ENCODE results near the gene PUM2. TPM values are rescaled to one million over a fixed set of nuclear protein-coding genes. Genes with fewer than 3 reads are reported as not detected.

PUM2 gene
- total RNA-seq, 1 donor from 2014 or later = 69.8 TPM

GRCh38 chr2:20207051-20207450 lies 143.6 kb downstream of the PUM2 start:
- intact Hi-C loops (cut with micrococcal nuclease) = no loop called here
- TF ChIP-seq CTCF (IDR thresholded peaks at IDR 0.05; ENCODE audit: borderline replicate concordance) = no peak
- Histone ChIP-seq H3K4me1 (no peaks in the 10 kb centered on the region), H3K9me3 (replicated peaks) (no peaks in the 10 kb centered on the region), H3K4me3 (no peak overlapping the region), H3K27ac (replicated peaks) (no peak overlapping the region), H3K36me3 (no peaks in the 10 kb centered on the region), H3K27me3 (ENCODE audit: low read depth) (no peaks in the 10 kb centered on the region)
- DNase-seq = no peak

GRCh38 chr2:20205915-20206524 lies 144.6 kb downstream of the PUM2 start:
- intact Hi-C loops (cut with micrococcal nuclease) = no loop called here
- H3K4me3 ChIP-seq = no peak overlapping the region
- H3K36me3 ChIP-seq = no peaks in the 10 kb centered on the region
- TF ChIP-seq CTCF (IDR thresholded peaks at IDR 0.05; ENCODE audit: borderline replicate concordance) = no peak
- DNase-seq = no peak
- no peaks in the 10 kb centered on the region for H3K4me1 ChIP-seq
- no peaks in the 10 kb centered on the region for H3K27me3 ChIP-seq (ENCODE audit: low read depth)
- no peak overlapping the region for H3K27ac ChIP-seq (replicated peaks)
- no peaks in the 10 kb centered on the region for H3K9me3 ChIP-seq (replicated peaks)

GRCh38 chr2:20205069-20205468 lies 145.6 kb downstream of the PUM2 start:
- Histone ChIP-seq H3K4me3 (no peak overlapping the region), H3K27me3 (ENCODE audit: low read depth) (no peaks in the 10 kb centered on the region), H3K36me3 (no peaks in the 10 kb centered on the region), H3K4me1 (no peaks in the 10 kb centered on the region), H3K9me3 (replicated peaks) (no peaks in the 10 kb centered on the region), H3K27ac (replicated peaks) (no peak overlapping the region)
- intact Hi-C loops (cut with micrococcal nuclease) = no loop called here
- no peak for DNase-seq
- TF ChIP-seq CTCF (IDR thresholded peaks at IDR 0.05; ENCODE audit: borderline replicate concordance) = no peak

DNA sequence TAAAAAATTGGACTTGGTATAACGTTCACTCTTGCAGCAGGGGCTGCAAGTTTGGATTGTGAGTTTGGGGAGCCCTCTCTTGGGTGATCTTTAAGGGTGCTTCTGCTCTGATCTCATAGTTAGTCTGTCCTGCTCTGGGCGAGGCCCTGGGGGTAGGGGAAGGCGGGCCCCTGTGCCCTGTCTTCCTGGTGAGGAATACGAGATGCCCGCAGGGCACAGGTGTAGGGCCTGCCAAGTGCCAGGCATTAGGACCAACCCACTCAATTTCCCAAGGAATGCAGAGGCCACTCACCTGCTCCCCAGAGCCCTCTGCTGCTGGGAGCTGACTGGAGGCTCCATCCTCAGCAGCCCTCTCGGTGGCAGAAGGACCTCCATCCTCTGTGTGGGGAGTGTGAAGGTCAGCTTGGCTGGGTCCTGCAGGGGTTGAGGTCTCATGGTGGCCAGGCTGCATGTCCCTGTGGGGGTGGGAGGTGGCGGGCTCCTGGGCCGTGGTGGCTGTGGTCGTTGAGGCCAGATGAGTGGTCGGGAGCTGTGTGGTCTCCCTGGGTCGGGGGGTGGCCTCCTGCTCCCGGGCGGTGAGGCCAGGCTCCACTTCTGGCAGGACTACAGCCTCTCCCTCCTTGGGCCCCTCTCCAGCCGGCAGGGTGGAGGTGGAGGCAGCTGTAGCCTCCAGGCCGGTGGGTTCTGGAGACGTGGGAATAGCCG lies 147.0 kb downstream of the PUM2 start:
- no peak overlapping the region for H3K27ac ChIP-seq (replicated peaks)
- no peak for TF ChIP-seq CTCF (IDR thresholded peaks at IDR 0.05; ENCODE audit: borderline replicate concordance)
- no peaks in the 10 kb centered on the region for H3K4me1 ChIP-seq
- no peak overlapping the region for H3K4me3 ChIP-seq
- no peaks in the 10 kb centered on the region for H3K36me3 ChIP-seq
- peaks cover 2% of the 10 kb centered on the region for H3K27me3 ChIP-seq (ENCODE audit: low read depth)
- no peaks in the 10 kb centered on the region for H3K9me3 ChIP-seq (replicated peaks)
- no peak for DNase-seq
- intact Hi-C loops (cut with micrococcal nuclease) = no loop called here

DNA sequence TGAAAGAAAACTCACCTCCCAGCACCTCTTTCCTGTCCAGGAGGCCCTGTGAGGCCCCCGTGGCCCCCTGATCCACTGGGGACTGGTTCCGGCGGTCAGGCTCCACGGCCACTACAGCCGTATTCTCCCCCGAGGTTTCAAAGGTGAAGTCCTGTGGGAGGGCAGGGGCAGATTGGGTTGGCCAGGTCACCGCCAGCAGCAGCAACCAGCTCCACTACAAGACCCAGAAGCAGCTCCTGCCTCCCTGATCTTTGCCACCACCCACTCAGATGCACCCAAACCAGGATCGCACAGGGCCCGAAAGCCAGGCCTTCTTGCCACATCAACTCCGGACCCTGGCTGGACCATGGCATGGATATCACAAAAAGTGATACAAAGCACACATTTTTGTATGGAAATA lies 147.6 kb downstream of the PUM2 start:
- intact Hi-C loops (cut with micrococcal nuclease) = no loop called here
- no peak overlapping the region for H3K4me3 ChIP-seq
- peaks cover 6% of the 10 kb centered on the region for H3K27me3 ChIP-seq (ENCODE audit: low read depth)
- H3K4me1 ChIP-seq = no peaks in the 10 kb centered on the region
- TF ChIP-seq CTCF (IDR thresholded peaks at IDR 0.05; ENCODE audit: borderline replicate concordance) = no peak
- H3K36me3 ChIP-seq = no peaks in the 10 kb centered on the region
- H3K9me3 ChIP-seq (replicated peaks) = no peaks in the 10 kb centered on the region
- DNase-seq = no peak
- H3K27ac ChIP-seq (replicated peaks) = no peak overlapping the region

Data from left ventricle myocardium inferior (tissue), 1 donor.